ENCODE data around the gene ARSI.

The ARSI gene

GRCh38 chr5:150345716-150346115 is 43.0 kb upstream of the ARSI start:
- no peak overlapping the region for H3K4me3 ChIP-seq (ENCODE audit: low read depth, low read length)
- TF ChIP-seq, protein P1, sequence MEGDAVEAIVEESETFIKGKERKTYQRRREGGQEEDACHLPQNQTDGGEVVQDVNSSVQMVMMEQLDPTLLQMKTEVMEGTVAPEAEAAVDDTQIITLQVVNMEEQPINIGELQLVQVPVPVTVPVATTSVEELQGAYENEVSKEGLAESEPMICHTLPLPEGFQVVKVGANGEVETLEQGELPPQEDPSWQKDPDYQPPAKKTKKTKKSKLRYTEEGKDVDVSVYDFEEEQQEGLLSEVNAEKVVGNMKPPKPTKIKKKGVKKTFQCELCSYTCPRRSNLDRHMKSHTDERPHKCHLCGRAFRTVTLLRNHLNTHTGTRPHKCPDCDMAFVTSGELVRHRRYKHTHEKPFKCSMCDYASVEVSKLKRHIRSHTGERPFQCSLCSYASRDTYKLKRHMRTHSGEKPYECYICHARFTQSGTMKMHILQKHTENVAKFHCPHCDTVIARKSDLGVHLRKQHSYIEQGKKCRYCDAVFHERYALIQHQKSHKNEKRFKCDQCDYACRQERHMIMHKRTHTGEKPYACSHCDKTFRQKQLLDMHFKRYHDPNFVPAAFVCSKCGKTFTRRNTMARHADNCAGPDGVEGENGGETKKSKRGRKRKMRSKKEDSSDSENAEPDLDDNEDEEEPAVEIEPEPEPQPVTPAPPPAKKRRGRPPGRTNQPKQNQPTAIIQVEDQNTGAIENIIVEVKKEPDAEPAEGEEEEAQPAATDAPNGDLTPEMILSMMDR (conservative IDR thresholded peaks at IDR 0.05; ENCODE audit: low read depth, low read length) = no peak
- no peak for DNase-seq (ENCODE audit: low read depth)

DNA sequence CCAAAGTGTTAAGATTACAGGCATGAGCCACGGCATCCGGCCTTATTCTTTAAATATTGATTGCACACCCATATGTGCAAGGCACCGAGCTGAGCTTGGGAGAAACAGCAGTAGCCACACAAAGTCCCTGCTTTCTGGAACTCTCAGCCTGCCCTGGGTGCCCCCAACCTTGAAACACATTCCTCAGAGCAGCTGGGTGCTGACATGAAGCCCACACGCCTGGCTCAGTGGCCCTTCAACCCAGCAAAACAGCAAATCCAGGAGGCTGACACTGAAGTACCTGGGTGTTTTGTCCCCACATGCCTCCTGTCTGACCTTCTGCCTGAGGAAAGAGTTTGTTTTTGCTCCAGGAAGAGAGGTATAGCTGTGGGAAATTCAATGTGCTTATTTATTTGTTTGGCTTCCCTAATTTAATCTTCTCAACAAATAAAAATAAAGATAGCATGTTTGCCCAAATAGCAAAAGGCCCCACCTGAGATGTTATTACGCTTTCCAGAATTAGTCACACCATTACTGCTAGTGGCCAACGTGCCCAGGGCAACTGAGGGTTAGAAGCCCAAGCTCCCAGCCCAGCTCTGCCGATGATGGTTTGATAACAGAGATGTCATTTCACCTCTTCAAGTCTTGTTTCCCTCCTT is 41.4 kb upstream of the ARSI start:
- H3K4me3 ChIP-seq (ENCODE audit: low read depth, low read length) = no peak overlapping the region
- TF ChIP-seq, protein P1 (conservative IDR thresholded peaks at IDR 0.05; ENCODE audit: low read depth, low read length) = no peak
- no peak for DNase-seq (ENCODE audit: low read depth)

DNA sequence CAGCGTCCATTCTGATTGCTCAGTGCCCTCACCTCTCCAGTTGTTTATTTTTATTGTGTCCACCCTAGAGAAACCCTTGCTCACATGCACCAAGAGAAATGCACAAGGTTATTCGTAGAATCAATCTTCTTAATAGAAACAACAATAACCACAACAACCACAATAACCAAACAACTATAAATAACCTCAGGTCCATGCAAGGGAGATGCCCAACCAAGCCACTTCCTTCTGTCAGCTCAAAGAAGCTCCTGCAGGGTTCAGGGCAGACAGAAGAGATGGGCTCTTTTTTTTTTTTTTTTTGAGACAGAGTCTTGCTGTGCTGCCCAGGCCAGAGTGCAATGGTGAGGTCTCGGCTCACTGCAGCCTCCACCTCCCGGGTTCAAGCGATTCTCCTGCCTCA is 39.9 kb upstream of the ARSI start:
- TF ChIP-seq, protein P1 (conservative IDR thresholded peaks at IDR 0.05; ENCODE audit: low read depth, low read length) = no peak
- no peak for DNase-seq (ENCODE audit: low read depth)
- H3K4me3 ChIP-seq (ENCODE audit: low read depth, low read length) = no peak overlapping the region

- no peak for DNase-seq (ENCODE audit: low read depth)
- TF ChIP-seq, protein P1 (conservative IDR thresholded peaks at IDR 0.05; ENCODE audit: low read depth, low read length) = no peak
- no peak overlapping the region for H3K4me3 ChIP-seq (ENCODE audit: low read depth, low read length)
Measured at GRCh38 chr5:150341989-150342388, 39.3 kb upstream of the ARSI start.

DNA sequence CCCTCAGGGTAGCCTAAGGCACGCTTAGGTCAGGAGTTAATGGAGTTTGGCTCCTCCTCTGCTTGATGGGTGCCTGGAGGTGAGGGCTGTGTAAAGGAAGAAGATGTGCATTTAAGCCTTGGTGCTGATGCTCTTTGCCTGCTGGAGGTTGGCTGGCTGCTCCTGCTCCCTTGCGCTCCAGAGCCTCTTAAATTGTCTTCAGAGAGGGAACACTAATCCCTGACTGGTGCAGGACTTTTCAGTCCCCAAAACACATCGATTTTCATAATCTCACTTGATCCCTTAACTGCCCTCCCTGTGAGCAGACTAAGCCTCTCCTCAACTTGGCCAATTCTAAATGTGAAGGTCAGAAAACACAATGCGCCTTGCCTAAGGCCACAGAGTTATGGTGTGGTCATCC is 38.6 kb upstream of the ARSI start:
- DNase-seq (ENCODE audit: low read depth) = no peak
- TF ChIP-seq, protein P1 (conservative IDR thresholded peaks at IDR 0.05; ENCODE audit: low read depth, low read length) = no peak
- no peak overlapping the region for H3K4me3 ChIP-seq (ENCODE audit: low read depth, low read length)

GRCh38 chr5:150340614-150341255 is 38.0 kb upstream of the ARSI start:
- no peak for DNase-seq (ENCODE audit: low read depth)
- TF ChIP-seq, protein P1 (conservative IDR thresholded peaks at IDR 0.05; ENCODE audit: low read depth, low read length) = no peak
- no peak overlapping the region for H3K4me3 ChIP-seq (ENCODE audit: low read depth, low read length)

DNA sequence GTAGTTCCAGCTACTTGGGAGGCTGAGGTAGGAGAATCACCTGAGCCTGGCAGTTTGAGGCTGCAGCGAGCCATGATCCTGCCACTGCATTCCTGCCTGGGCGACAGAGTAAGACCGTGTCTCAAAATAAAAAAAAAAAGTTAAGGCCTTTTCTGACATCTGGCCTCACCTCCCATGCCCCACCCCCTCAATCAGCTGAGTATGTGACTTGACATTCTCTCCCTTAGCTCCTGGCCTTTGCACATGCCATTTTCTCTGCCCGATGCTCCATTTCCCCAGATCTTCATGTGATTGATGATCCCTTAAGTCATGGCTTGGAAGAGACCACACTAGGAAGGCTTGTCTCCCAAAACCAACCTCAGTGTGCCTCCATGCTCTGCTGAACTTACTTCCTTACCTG is 37.1 kb upstream of the ARSI start:
- TF ChIP-seq, protein P1 (conservative IDR thresholded peaks at IDR 0.05; ENCODE audit: low read depth, low read length) = no peak
- H3K4me3 ChIP-seq (ENCODE audit: low read depth, low read length) = no peak overlapping the region
- no peak for DNase-seq (ENCODE audit: low read depth)
